Body of pancreas (tissue), 4 donors: ENCODE measurements around the gene PBX1. TPM values are rescaled to one million over a fixed set of nuclear protein-coding genes. Genes with fewer than 3 reads are reported as not detected.

Experiments used
- ATAC-seq: fragments of 150-250 bp; one replicate; pipeline ENCODE4 v1.9.1; 2016
- DNase-seq, 4 donors: peaks; one replicate each; pipeline ENCODE4 v3.0.0-alpha.2; 2019
- H3K27ac ChIP-seq, 4 donors: fragments of 200-600 bp; sonication (generic); 1 replicate in 3 of 4; 2 replicates in 1 of 4; pipeline versions ENCODE4 v1.5.1 to v1.6.1; 2016 to 2019; ENCODE audit warnings: mild to moderate bottlenecking in 1 of 4, mixed read lengths in 1 of 4, moderate library complexity in 1 of 4
- H3K27me3 ChIP-seq, 2 donors: fragments of 200-600 bp; sonication (generic); one replicate each; pipeline ENCODE4 v1.6.0; 2016; ENCODE audit warnings: mild to moderate bottlenecking in 1 of 2
- H3K36me3 ChIP-seq, 2 donors: fragments of 200-600 bp; sonication (generic); replicated peaks in 1 of 2; 2 replicates each; pipeline ENCODE4 v1.5.1; 2016; ENCODE audit warnings: low read depth in 2 of 2; ENCODE audit not compliant: insufficient read depth in 1 of 2
- H3K4me1 ChIP-seq: fragments of 200-600 bp; sonication (generic); one replicate; pipeline ENCODE4 v1.6.0; 2016
- H3K4me3 ChIP-seq, 2 donors: fragments of 200-600 bp; sonication (generic); 1 replicate in 1 of 2; 2 replicates in 1 of 2; pipeline ENCODE4 v1.5.1; 2016 to 2019
- H3K9me3 ChIP-seq, 3 donors: fragments of 200-600 bp; sonication (generic); 1 replicate in 2 of 3; 2 replicates in 1 of 3; pipeline ENCODE4 v1.5.1; 2016
- POLR2A ChIP-seq, 3 donors: fragments of 450-650 bp; IDR thresholded peaks; one replicate each; pipeline ENCODE4 v1.6.1; 2016; ENCODE audit warnings: antibody characterized with exemption in 3 of 3, mild to moderate bottlenecking in 2 of 3
- WGBS, 2 donors: methylation state at CpG; one replicate each; pipeline ENCODE4 v1.1.5; 2017; 5-methylcytosine and 5-hydroxymethylcytosine counted together
- intact Hi-C: fragments of 100-400 bp; cut with DNase I; formaldehyde crosslinking; loops from one replicate; pipeline ENCODE4 v1.15.1; 2023
- total RNA-seq, 2 donors: library from RNA; depleted of rRNA; stranded (reverse); fragments of >200 nt; gene quantifications; one replicate each; pipeline ENCODE4 v1.1.0, GENCODE V29; 2016
- TF ChIP-seq, protein P1 (sequence below), 7 experiments: fragments of 450-650 bp in 4 of 7; fragments of 200-600 bp in 3 of 7; sonication (generic) in 3 of 7; IDR thresholded peaks; one replicate each; pipeline ENCODE4 v1.5.1; 2016 to 2019; ENCODE audit warnings: antibody characterized with exemption in 7 of 7

The PBX1 gene
- total RNA-seq, 2 donors from 2014 or later, result 83.1 to 111 TPM

DNA sequence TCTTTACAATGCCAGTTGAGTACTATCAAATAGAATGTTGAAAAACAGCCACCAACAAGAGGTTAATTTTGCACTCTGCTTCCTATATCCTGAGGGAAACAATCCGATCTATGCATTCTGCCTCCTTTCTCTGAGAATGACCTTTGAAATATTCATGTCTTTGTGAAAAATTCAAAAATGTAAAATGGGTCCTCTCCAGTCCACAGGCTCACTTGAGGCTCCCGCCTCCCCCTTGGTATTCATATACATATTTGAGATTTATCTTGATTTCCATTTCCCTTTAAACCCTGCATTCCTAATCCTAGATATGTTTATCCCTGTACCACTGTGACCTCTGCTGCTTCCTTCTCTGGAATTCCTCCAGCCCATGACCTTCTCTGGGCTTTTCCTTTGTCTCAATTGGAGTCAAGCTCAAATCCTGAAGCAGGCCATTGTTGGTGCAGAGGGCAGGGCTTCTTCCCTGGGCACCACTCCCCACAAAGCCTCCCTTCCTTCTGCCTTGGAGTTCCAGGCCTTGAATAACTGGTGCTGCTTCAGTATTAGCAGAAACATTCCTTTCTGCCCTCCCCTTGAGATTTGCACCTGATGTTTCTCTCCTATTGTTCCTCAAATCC, 296.8 kb downstream of the PBX1 start:
- no peaks in the 10 kb centered on the region for H3K36me3 ChIP-seq

DNA sequence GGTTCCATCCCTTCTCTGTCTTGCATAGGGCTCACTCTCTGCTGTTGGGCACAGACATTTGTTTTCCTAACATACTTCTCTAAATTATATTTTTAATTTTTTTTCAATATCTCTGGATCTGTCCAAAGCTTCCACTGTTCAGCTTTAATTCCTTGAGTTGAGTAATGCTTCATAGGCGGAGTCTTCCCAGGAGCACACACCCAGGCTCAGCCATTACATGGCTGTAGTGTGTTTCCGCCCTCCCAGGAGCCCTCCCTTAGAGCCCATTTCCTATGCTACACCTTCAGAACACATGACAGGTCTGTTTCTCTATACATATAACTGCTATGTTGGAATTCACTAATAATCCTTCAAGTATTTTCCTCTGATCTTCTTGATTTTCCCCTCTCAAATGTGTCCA, 297.4 kb downstream of the PBX1 start:
- no peak for DNase-seq
- 85 to 95% methylated on average over 2 of the region's 2 CpGs for WGBS, 2 donors
- Histone ChIP-seq H3K4me1 (peaks cover 13% of the 10 kb centered on the region), H3K9me3 (no peaks in the 10 kb centered on the region), H3K4me3 (no peak overlapping the region), H3K36me3 (no peaks in the 10 kb centered on the region), H3K27ac (peak overlapping the region in 2 of 4 donors; percentile 20 to 27), H3K27me3 (no peaks in the 10 kb centered on the region)
- intact Hi-C loops, result no loop called here
- no peak for ATAC-seq
- TF ChIP-seq, protein P1, sequence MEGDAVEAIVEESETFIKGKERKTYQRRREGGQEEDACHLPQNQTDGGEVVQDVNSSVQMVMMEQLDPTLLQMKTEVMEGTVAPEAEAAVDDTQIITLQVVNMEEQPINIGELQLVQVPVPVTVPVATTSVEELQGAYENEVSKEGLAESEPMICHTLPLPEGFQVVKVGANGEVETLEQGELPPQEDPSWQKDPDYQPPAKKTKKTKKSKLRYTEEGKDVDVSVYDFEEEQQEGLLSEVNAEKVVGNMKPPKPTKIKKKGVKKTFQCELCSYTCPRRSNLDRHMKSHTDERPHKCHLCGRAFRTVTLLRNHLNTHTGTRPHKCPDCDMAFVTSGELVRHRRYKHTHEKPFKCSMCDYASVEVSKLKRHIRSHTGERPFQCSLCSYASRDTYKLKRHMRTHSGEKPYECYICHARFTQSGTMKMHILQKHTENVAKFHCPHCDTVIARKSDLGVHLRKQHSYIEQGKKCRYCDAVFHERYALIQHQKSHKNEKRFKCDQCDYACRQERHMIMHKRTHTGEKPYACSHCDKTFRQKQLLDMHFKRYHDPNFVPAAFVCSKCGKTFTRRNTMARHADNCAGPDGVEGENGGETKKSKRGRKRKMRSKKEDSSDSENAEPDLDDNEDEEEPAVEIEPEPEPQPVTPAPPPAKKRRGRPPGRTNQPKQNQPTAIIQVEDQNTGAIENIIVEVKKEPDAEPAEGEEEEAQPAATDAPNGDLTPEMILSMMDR (IDR thresholded peaks at IDR 0.05), result no peak
- TF ChIP-seq POLR2A (IDR thresholded peaks at IDR 0.05), result no peak

More for the DNA sequence above, 296.8 kb downstream of the PBX1 start:
- Histone ChIP-seq H3K27me3 (no peaks in the 10 kb centered on the region), H3K27ac (peak overlapping the region in 1 of 4 donors; percentile 20), H3K4me3 (no peak overlapping the region), H3K4me1 (peaks cover 13% of the 10 kb centered on the region), H3K9me3 (no peaks in the 10 kb centered on the region)
- intact Hi-C loops, result no loop called here
- TF ChIP-seq POLR2A (IDR thresholded peaks at IDR 0.05), result no peak
- TF ChIP-seq, protein P1 (IDR thresholded peaks at IDR 0.05), result no peak
- DNase-seq (no peak), ATAC-seq (no peak)
- WGBS, 2 donors, result 70% methylated on average over 2 of the region's 2 CpGs

DNA sequence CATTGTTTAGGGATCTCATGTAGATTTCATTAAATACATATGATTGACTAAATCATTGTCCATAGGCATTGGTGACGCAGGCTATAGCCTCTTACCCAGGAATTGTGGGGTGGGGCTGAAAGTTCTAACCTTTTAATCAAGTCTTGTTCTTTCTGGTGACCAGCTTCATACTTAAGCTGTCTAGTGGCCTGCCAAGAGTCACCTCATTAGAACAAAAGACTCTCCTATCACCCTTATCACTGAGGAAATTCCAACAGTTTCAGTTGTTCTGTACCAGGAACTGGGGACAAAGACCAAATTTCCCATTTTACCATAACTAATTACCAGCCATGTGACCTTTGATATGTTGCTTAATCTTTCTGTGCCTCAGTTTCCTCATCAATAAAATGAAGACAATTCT, 298.5 kb downstream of the PBX1 start:
- intact Hi-C loops, result no loop called here
- H3K9me3 ChIP-seq, result no peaks in the 10 kb centered on the region
- peak overlapping the region in 3 of 4 donors; percentile 9 to 27 (median 20) for H3K27ac ChIP-seq
- no peaks in the 10 kb centered on the region for H3K36me3 ChIP-seq
- ATAC-seq (peak; percentile 45), DNase-seq (no peak)
- peaks cover 13% of the 10 kb centered on the region for H3K4me1 ChIP-seq
- TF ChIP-seq POLR2A (IDR thresholded peaks at IDR 0.05), result no peak
- TF ChIP-seq, protein P1 (IDR thresholded peaks at IDR 0.05), result no peak
- H3K27me3 ChIP-seq, result no peaks in the 10 kb centered on the region
- no peak overlapping the region for H3K4me3 ChIP-seq
- WGBS, 2 donors, result 75 to 91% methylated on average over 1 of the region's 1 CpG

DNA sequence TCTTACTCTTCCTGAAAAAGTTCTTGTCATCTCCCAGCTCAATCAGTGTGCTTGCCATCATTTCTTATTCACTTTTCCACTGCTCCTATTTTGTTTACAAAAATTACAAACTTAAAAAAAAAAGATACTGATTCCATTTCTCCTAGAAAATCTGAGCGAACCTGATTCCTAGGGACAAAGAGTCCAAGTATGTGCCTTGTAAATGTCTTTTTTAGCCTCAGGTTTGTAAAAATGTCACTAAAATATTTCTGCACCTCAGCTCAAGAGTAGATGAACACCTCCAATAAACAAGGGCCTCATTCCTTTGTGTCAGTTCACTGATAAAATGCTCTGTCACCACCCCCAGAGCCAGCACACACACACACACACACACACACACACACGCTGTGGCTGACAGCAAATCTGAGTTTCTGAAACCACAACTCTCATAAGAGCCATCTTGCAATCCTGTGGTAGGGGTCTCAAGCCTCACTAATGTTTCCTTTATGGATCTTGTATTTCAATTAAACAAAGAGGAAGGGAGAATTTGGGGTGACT, 299.2 kb downstream of the PBX1 start:
- no peaks in the 10 kb centered on the region for H3K9me3 ChIP-seq
- H3K27me3 ChIP-seq, result no peaks in the 10 kb centered on the region
- 56 to 77% methylated on average over 2 of the region's 2 CpGs for WGBS, 2 donors
- H3K4me3 ChIP-seq, result no peak overlapping the region
- no peaks in the 10 kb centered on the region for H3K36me3 ChIP-seq
- DNase-seq (peak in 2 of 4 donors; percentile 21 to 45), ATAC-seq (peak; percentile 60)
- intact Hi-C loops, result no loop called here
- TF ChIP-seq, protein P1 (IDR thresholded peaks at IDR 0.05), result no peak
- TF ChIP-seq POLR2A (IDR thresholded peaks at IDR 0.05), result no peak
- H3K4me1 ChIP-seq, result peaks cover 13% of the 10 kb centered on the region
- H3K27ac ChIP-seq, result peak overlapping the region in 1 of 4 donors; percentile 20

DNA sequence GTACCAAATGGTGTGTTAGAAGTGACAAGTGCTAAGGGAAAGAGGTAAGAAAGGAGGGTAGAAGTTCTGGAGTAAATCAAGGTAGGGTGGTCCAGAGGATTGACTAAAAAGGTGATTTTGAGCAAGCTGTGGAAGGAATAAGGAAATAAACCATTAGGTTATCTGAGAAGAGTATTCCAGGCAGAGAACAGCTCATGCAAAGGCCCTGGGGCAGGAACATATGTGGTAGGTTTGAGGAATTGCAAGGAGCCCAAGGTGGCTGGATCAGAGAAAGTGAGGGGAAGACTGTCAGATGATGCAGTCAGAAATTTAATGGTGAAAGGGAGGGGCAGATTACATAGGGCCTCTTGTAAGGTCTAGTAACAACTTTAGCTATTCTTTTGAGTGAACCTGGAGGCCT, 302.6 kb downstream of the PBX1 start:
- no peaks in the 10 kb centered on the region for H3K36me3 ChIP-seq
- no peak for TF ChIP-seq POLR2A (IDR thresholded peaks at IDR 0.05)
- TF ChIP-seq, protein P1 (IDR thresholded peaks at IDR 0.05), result no peak
- no peaks in the 10 kb centered on the region for H3K27me3 ChIP-seq
- H3K27ac ChIP-seq, result no peak overlapping the region
- no peaks in the 10 kb centered on the region for H3K9me3 ChIP-seq
- peaks cover 13% of the 10 kb centered on the region for H3K4me1 ChIP-seq
- DNase-seq, result no peak
- ATAC-seq, result no peak
- intact Hi-C loops, result no loop called here
- H3K4me3 ChIP-seq, result no peak overlapping the region
